ENCODE results near the gene PADI4.
A peak's percentile ranks its signal among the peaks of the same experiment; 100 is the strongest.

- TF ChIP-seq, protein P1, sequence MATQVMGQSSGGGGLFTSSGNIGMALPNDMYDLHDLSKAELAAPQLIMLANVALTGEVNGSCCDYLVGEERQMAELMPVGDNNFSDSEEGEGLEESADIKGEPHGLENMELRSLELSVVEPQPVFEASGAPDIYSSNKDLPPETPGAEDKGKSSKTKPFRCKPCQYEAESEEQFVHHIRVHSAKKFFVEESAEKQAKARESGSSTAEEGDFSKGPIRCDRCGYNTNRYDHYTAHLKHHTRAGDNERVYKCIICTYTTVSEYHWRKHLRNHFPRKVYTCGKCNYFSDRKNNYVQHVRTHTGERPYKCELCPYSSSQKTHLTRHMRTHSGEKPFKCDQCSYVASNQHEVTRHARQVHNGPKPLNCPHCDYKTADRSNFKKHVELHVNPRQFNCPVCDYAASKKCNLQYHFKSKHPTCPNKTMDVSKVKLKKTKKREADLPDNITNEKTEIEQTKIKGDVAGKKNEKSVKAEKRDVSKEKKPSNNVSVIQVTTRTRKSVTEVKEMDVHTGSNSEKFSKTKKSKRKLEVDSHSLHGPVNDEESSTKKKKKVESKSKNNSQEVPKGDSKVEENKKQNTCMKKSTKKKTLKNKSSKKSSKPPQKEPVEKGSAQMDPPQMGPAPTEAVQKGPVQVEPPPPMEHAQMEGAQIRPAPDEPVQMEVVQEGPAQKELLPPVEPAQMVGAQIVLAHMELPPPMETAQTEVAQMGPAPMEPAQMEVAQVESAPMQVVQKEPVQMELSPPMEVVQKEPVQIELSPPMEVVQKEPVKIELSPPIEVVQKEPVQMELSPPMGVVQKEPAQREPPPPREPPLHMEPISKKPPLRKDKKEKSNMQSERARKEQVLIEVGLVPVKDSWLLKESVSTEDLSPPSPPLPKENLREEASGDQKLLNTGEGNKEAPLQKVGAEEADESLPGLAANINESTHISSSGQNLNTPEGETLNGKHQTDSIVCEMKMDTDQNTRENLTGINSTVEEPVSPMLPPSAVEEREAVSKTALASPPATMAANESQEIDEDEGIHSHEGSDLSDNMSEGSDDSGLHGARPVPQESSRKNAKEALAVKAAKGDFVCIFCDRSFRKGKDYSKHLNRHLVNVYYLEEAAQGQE (IDR thresholded peaks at IDR 0.05; ENCODE audit: unreplicated experiment), result no peak
- TF ChIP-seq, protein P2, sequence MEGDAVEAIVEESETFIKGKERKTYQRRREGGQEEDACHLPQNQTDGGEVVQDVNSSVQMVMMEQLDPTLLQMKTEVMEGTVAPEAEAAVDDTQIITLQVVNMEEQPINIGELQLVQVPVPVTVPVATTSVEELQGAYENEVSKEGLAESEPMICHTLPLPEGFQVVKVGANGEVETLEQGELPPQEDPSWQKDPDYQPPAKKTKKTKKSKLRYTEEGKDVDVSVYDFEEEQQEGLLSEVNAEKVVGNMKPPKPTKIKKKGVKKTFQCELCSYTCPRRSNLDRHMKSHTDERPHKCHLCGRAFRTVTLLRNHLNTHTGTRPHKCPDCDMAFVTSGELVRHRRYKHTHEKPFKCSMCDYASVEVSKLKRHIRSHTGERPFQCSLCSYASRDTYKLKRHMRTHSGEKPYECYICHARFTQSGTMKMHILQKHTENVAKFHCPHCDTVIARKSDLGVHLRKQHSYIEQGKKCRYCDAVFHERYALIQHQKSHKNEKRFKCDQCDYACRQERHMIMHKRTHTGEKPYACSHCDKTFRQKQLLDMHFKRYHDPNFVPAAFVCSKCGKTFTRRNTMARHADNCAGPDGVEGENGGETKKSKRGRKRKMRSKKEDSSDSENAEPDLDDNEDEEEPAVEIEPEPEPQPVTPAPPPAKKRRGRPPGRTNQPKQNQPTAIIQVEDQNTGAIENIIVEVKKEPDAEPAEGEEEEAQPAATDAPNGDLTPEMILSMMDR (conservative IDR thresholded peaks at IDR 0.05; ENCODE audit: low read depth in 2 of 2), result peak; percentile 72 to 89
- TF ChIP-seq POLR2AphosphoS5 (IDR thresholded peaks at IDR 0.05; ENCODE audit: low read depth) (no peak), EZH2 (IDR thresholded peaks at IDR 0.05; ENCODE audit: low read depth, unreplicated experiment) (no peak), JUNB (IDR thresholded peaks at IDR 0.05; ENCODE audit: unreplicated experiment) (no peak), STAT1 (IDR thresholded peaks at IDR 0.05; ENCODE audit: unreplicated experiment) (no peak), CREB1 (CRISPR knock-in tag; IDR thresholded peaks at IDR 0.05; ENCODE audit: low read depth) (no peak), EZH2phosphoT487 (IDR thresholded peaks at IDR 0.05; ENCODE audit: unreplicated experiment) (no peak), ETS1 (IDR thresholded peaks at IDR 0.05) (no peak), ZNF114 (CRISPR knock-in tag; IDR thresholded peaks at IDR 0.05) (no peak)
Measured at GRCh38 chr1:17274186-17275170, 33.5 kb upstream of the PADI4 start.

Data from GM23338 (cell line).